Measurements from ENCODE around the gene CCDC141. TPM values are rescaled to one million over a fixed set of nuclear protein-coding genes. Genes with fewer than 3 reads are reported as not detected.
A peak's percentile ranks its signal among the peaks of the same experiment; 100 is the strongest.

CCDC141 gene
- total RNA-seq, 2 experiments from 2014 or later, result 17.0 to 19.5 TPM

DNA sequence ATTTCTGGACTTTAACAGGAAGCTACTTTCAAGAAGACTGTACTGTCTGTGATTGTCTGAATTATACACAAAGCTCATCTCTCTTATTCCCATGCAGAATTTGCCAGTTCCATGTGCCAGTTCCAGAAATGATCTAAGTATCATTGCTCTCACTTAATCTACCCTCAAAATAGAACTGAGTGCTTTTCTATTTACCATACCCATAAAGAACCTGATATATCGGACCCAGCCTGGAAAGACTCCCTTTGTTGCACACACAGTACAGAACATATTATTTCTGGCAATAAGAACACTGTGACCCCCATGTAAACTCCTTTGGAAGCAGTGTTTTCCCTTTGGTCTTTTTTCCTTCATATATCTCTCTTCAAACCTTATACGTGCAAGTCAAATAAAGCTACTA lies 140.4 kb downstream of the CCDC141 start:
- no peak for DNase-seq
- ChIA-PET POLR2A (no interaction called here), CTCF (interaction anchor here (0.5 to 5.3 kb wide), 4 partner anchors 11 to 220 kb away, joined by 3 to 34 read pairs (median 7); no protein-coding TSS in a partner anchor)
- H3K36me3 Mint-ChIP-seq (ENCODE audit: low read depth), result peaks cover 2% of the 10 kb centered on the region
- H3K27me3 Mint-ChIP-seq (ENCODE audit: low read depth), result no peaks in the 10 kb centered on the region
- H3K9me3 Mint-ChIP-seq (ENCODE audit: insufficient read depth), result no peaks in the 10 kb centered on the region
- no peak for ATAC-seq
- H3K4me1 Mint-ChIP-seq (ENCODE audit: low read depth), result peaks cover 20% of the 10 kb centered on the region
- H3K27ac Mint-ChIP-seq, result no peak overlapping the region
- no peak overlapping the region for H3K4me3 Mint-ChIP-seq

- Mint-ChIP-seq H3K36me3 (ENCODE audit: low read depth) (peaks cover 5% of the 10 kb centered on the region), H3K4me1 (ENCODE audit: low read depth) (peaks cover 15% of the 10 kb centered on the region), H3K27me3 (ENCODE audit: low read depth) (no peaks in the 10 kb centered on the region), H3K4me3 (no peak overlapping the region), H3K9me3 (ENCODE audit: insufficient read depth) (no peaks in the 10 kb centered on the region), H3K27ac (no peak overlapping the region)
- ChIA-PET CTCF (interaction anchor here (3.0 kb wide), 1 partner anchor 112 kb away, joined by 11 read pairs; no protein-coding TSS in a partner anchor), POLR2A (no interaction called here)
- DNase-seq (no peak), ATAC-seq (no peak)
These were observed 141.1 kb downstream of the CCDC141 start for GRCh38 chr2:178908810-178909209.

- ChIA-PET POLR2A (no interaction called here), CTCF (interaction anchor here (0.9 to 2.3 kb wide), 5 partner anchors 8 to 205 kb away, joined by 3 to 8 read pairs (median 4); no protein-coding TSS in a partner anchor)
- H3K27ac Mint-ChIP-seq, result no peak overlapping the region
- no peak for DNase-seq
- ATAC-seq, result no peak
- no peak overlapping the region for H3K4me3 Mint-ChIP-seq
- H3K36me3 Mint-ChIP-seq (ENCODE audit: low read depth), result peaks cover 9% of the 10 kb centered on the region
- no peaks in the 10 kb centered on the region for H3K9me3 Mint-ChIP-seq (ENCODE audit: insufficient read depth)
- no peaks in the 10 kb centered on the region for H3K4me1 Mint-ChIP-seq (ENCODE audit: low read depth)
- no peaks in the 10 kb centered on the region for H3K27me3 Mint-ChIP-seq (ENCODE audit: low read depth)
These were observed 144.7 kb downstream of the CCDC141 start for GRCh38 chr2:178905261-178905660.

DNA sequence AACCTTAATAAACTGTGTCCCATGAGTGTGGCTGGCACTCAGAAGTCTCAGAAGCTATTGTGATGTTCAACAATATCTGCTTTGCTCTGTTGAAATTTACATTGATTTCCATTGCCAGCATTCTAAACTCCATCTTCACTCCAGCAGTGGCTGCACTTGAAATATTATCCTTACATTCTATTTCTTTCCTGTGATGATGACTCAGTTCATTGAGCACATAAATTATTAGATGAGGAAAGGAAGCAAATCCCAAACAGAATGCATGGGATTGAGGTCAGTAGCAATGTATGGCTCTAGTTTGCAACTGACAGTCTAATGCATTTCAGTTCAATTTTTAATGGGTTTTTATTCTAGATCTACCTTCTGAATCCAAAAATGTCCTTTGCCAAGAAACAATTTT lies 150.3 kb downstream of the CCDC141 start:
- H3K9me3 Mint-ChIP-seq (ENCODE audit: insufficient read depth), result no peaks in the 10 kb centered on the region
- POLR2A ChIA-PET, result no interaction called here
- ATAC-seq (no peak), DNase-seq (no peak)
- H3K27me3 Mint-ChIP-seq (ENCODE audit: low read depth), result no peaks in the 10 kb centered on the region
- H3K36me3 Mint-ChIP-seq (ENCODE audit: low read depth), result peaks cover 11% of the 10 kb centered on the region
- no peaks in the 10 kb centered on the region for H3K4me1 Mint-ChIP-seq (ENCODE audit: low read depth)
- H3K27ac Mint-ChIP-seq, result no peak overlapping the region
- no peak overlapping the region for H3K4me3 Mint-ChIP-seq
- CTCF ChIA-PET, result no interaction called here

DNA sequence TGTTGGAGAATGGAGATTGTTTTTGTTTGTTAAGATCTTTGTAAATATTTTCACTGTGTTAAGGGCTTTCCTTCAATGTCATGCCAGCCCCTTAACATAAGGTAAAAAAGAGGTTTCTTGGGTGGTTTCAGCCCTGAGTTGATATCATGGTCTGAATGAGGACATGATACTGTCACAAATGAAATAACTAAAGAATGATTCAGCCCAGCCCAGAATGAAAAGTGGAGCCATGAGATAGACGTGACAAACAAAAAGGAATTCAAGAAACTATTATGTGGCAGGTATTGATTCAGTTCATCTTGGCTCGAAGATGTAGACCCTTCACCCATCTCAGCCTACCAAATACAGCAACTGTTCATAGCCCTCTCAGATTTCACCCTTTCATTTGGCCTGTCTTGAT lies 154.1 kb downstream of the CCDC141 start:
- ChIA-PET POLR2A (no interaction called here), CTCF (no interaction called here)
- H3K4me1 Mint-ChIP-seq (ENCODE audit: low read depth), result peaks cover 7% of the 10 kb centered on the region
- no peak overlapping the region for H3K27ac Mint-ChIP-seq
- DNase-seq, result no peak
- H3K27me3 Mint-ChIP-seq (ENCODE audit: low read depth), result no peaks in the 10 kb centered on the region
- H3K36me3 Mint-ChIP-seq (ENCODE audit: low read depth), result peaks cover 3% of the 10 kb centered on the region
- no peak overlapping the region for H3K4me3 Mint-ChIP-seq
- ATAC-seq, result no peak
- H3K9me3 Mint-ChIP-seq (ENCODE audit: insufficient read depth), result no peaks in the 10 kb centered on the region

DNA sequence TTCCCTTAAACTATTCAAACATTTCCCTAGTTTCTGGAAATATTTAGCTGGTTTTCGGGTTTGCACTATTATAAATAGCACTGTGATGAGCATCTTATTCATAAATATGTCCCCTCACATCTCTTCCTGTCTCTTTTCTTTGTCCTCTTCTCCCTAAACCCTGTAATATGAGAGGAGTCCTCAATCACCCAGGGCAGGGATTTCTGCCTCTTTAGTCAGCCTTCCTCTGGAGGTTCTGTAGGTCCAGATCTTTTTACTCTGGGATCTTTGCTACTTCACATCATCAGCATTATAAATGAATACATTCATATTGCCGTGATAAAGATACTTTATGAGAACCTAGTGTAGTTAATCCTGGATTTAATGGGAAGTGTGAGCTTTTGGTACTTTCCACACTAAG lies 154.8 kb downstream of the CCDC141 start:
- no peak overlapping the region for H3K4me3 Mint-ChIP-seq
- peaks cover 3% of the 10 kb centered on the region for H3K36me3 Mint-ChIP-seq (ENCODE audit: low read depth)
- DNase-seq (no peak), ATAC-seq (no peak)
- peaks cover 7% of the 10 kb centered on the region for H3K4me1 Mint-ChIP-seq (ENCODE audit: low read depth)
- ChIA-PET CTCF (no interaction called here), POLR2A (no interaction called here)
- no peaks in the 10 kb centered on the region for H3K27me3 Mint-ChIP-seq (ENCODE audit: low read depth)
- no peaks in the 10 kb centered on the region for H3K9me3 Mint-ChIP-seq (ENCODE audit: insufficient read depth)
- H3K27ac Mint-ChIP-seq, result no peak overlapping the region

DNA sequence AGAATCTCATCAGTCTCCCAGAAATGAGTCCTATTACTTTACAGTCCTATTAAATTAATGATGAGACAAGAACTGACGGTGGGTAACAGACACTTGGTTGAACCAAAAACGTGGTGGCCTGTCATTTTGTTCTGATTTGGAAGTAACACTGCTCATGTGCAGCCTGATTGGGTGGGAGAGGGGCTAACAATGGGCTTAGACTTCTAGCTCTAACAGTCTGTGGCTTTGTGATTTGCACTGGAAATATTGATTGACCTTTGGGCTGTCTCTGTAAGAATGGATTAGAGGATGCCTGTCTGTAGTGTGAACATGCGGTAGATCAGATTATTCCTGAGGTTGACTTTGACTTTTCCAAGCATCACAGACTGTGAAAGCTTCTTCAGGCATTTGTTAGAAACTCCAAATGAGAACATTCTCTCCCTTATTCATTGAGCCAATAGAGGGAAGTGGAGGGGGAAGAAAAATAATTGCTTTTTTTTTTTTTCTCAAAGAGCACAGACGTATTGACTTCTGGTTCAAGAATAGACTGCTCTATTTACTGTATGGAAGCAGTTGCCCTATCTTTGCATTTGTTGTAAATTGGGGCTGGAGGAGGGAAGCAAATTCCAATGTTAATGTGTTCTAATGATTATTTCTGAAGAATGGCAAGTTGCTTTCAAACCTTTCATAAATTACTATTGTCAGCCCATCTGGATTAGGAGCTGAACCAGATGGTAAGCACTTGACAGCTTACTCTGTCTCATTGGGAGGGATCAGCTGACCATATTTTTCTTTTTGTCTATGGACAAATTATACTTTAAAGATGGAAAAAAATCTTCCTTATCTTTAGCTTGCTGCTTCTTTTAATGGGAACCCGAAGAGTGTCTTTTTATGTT lies 156.9 kb downstream of the CCDC141 start:
- ChIA-PET POLR2A (no interaction called here), CTCF (interaction anchor here (0.6 to 2.3 kb wide), 8 partner anchors 13 to 238 kb away, joined by 3 to 19 read pairs (median 4); no protein-coding TSS in a partner anchor)
- no peaks in the 10 kb centered on the region for H3K9me3 Mint-ChIP-seq (ENCODE audit: insufficient read depth)
- ATAC-seq (no peak), DNase-seq (no peak)
- no peaks in the 10 kb centered on the region for H3K27me3 Mint-ChIP-seq (ENCODE audit: low read depth)
- no peak overlapping the region for H3K4me3 Mint-ChIP-seq
- peaks cover 7% of the 10 kb centered on the region for H3K4me1 Mint-ChIP-seq (ENCODE audit: low read depth)
- H3K36me3 Mint-ChIP-seq (ENCODE audit: low read depth), result peaks cover 3% of the 10 kb centered on the region
- no peak overlapping the region for H3K27ac Mint-ChIP-seq

- H3K36me3 Mint-ChIP-seq (ENCODE audit: low read depth), result no peaks in the 10 kb centered on the region
- H3K4me1 Mint-ChIP-seq (ENCODE audit: low read depth), result peaks cover 7% of the 10 kb centered on the region
- H3K9me3 Mint-ChIP-seq (ENCODE audit: insufficient read depth), result no peaks in the 10 kb centered on the region
- H3K27ac Mint-ChIP-seq, result no peak overlapping the region
- DNase-seq, result no peak
- H3K4me3 Mint-ChIP-seq, result no peak overlapping the region
- ChIA-PET POLR2A (no interaction called here), CTCF (interaction anchor here (0.6 to 5.9 kb wide), 19 partner anchors 14 to 238 kb away, joined by 3 to 51 read pairs (median 4); no protein-coding TSS in a partner anchor)
- no peaks in the 10 kb centered on the region for H3K27me3 Mint-ChIP-seq (ENCODE audit: low read depth)
- ATAC-seq, result no peak
These were observed 157.9 kb downstream of the CCDC141 start for GRCh38 chr2:178891959-178892485.

DNA sequence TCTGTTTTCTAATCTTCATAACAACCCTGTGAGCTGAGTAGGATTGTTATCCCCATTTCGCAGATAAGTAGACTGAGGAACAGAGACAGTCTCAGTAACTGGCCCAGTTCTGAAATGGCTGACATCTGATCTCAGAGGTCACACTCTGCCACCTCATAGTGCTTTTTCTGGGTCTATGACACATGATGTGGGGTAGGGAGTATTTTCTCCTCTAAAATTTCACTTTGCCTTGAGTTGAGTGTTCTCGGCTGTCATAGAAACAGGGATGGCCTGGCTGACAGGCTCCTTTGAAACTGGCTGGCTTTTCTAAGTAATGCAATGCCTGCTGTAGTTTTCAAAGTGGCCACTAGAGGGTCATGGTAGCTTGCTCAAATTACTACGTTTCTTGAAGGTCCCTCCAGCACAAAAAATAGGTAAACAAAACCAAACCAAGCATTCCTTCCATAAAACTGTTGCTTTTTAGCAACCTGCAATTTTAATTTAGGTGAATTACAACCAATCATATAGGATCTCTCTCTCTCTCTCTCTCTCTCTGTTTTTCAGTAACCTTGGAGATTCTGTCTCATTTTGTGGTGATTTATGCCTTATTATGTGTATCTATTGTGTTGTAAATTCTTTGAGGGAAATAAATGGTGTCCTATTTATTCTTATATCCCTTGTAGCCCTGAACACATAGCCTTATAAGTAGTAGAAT lies 158.5 kb downstream of the CCDC141 start:
- H3K9me3 Mint-ChIP-seq (ENCODE audit: insufficient read depth), result no peaks in the 10 kb centered on the region
- no peaks in the 10 kb centered on the region for H3K27me3 Mint-ChIP-seq (ENCODE audit: low read depth)
- ATAC-seq (peak; percentile 85), DNase-seq (peak; percentile 81)
- POLR2A ChIA-PET, result no interaction called here
- no peaks in the 10 kb centered on the region for H3K36me3 Mint-ChIP-seq (ENCODE audit: low read depth)
- H3K27ac Mint-ChIP-seq, result no peak overlapping the region
- CTCF ChIA-PET, result interaction anchor here (0.6 to 5.9 kb wide), 28 partner anchors 10 to 313 kb away, joined by 3 to 51 read pairs (median 4); no protein-coding TSS in a partner anchor
- no peak overlapping the region for H3K4me3 Mint-ChIP-seq
- H3K4me1 Mint-ChIP-seq (ENCODE audit: low read depth), result peaks cover 7% of the 10 kb centered on the region

DNA sequence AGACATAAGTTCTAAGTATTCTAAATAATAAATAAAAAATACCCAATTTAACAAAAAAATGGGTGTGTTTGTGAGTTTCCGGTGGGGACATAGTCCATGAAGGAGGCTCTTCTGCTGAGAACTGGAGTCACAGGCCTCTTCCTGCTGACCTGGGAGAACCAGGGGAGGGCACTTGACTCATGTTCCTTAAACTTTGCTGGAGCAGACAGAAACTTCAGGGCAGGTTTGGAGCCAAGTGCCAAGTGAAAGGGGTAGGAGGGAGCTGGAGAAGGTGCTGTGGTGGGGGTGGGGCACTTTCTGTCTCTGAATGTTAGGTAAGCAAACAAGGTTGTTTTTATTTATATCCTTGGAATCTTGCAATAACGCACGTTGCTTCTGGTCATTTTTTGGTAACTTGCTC lies 163.9 kb downstream of the CCDC141 start:
- POLR2A ChIA-PET, result no interaction called here
- Mint-ChIP-seq H3K27ac (no peak overlapping the region), H3K27me3 (ENCODE audit: low read depth) (no peaks in the 10 kb centered on the region), H3K9me3 (ENCODE audit: insufficient read depth) (no peaks in the 10 kb centered on the region), H3K4me1 (ENCODE audit: low read depth) (no peaks in the 10 kb centered on the region), H3K36me3 (ENCODE audit: low read depth) (no peaks in the 10 kb centered on the region), H3K4me3 (no peak overlapping the region)
- ATAC-seq (no peak), DNase-seq (no peak)
- CTCF ChIA-PET, result interaction anchor here (1.3 to 5.9 kb wide), 2 partner anchors 134 to 244 kb away, joined by 5 to 51 read pairs; no protein-coding TSS in a partner anchor

DNA sequence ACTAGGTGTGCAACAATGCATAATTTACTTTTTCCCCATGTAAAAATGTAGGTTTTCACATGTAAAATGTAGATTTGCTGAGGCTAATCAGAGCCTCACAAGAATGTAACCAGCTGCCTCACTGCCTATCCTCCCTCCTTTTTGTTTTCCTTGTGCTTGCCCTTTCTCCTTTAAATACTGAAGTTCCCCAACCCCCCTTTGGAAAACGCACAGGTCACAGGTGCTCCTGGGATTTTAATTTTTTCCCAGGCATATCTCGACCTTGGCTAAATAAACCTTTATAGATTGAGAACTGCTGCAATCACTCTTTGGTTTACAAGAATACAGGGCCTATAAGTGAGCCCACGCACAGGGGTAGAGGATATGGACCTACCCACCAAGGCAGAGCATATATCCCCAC lies 165.5 kb downstream of the CCDC141 start:
- POLR2A ChIA-PET, result no interaction called here
- H3K27me3 Mint-ChIP-seq (ENCODE audit: low read depth), result no peaks in the 10 kb centered on the region
- no peaks in the 10 kb centered on the region for H3K9me3 Mint-ChIP-seq (ENCODE audit: insufficient read depth)
- DNase-seq (no peak), ATAC-seq (no peak)
- CTCF ChIA-PET, result interaction anchor here (1.5 to 1.8 kb wide), 2 partner anchors 25 to 245 kb away, joined by 3 to 4 read pairs; no protein-coding TSS in a partner anchor
- H3K27ac Mint-ChIP-seq, result no peak overlapping the region
- no peak overlapping the region for H3K4me3 Mint-ChIP-seq
- H3K4me1 Mint-ChIP-seq (ENCODE audit: low read depth), result no peaks in the 10 kb centered on the region
- no peaks in the 10 kb centered on the region for H3K36me3 Mint-ChIP-seq (ENCODE audit: low read depth)

All from activated CD8-positive, alpha-beta T cell treated with anti-CD3 and anti-CD28 coated beads, Interleukin-2, amount 10 ng/mL, durations not matched to agents 7 days and 5 days (primary cell).